ENCODE results near the gene SLC35F5. TPM values are rescaled to one million over a fixed set of nuclear protein-coding genes. Genes with fewer than 3 reads are reported as not detected.

SLC35F5 gene
- polyA plus RNA-seq, 1 donor (not counting 4 experiments of a cell fraction or from before 2014, with no cell fraction given) = 86.5 TPM

- no peak for TF ChIP-seq EZH2 (IDR thresholded peaks at IDR 0.05; ENCODE audit: low read length)
- TF ChIP-seq, protein P1, sequence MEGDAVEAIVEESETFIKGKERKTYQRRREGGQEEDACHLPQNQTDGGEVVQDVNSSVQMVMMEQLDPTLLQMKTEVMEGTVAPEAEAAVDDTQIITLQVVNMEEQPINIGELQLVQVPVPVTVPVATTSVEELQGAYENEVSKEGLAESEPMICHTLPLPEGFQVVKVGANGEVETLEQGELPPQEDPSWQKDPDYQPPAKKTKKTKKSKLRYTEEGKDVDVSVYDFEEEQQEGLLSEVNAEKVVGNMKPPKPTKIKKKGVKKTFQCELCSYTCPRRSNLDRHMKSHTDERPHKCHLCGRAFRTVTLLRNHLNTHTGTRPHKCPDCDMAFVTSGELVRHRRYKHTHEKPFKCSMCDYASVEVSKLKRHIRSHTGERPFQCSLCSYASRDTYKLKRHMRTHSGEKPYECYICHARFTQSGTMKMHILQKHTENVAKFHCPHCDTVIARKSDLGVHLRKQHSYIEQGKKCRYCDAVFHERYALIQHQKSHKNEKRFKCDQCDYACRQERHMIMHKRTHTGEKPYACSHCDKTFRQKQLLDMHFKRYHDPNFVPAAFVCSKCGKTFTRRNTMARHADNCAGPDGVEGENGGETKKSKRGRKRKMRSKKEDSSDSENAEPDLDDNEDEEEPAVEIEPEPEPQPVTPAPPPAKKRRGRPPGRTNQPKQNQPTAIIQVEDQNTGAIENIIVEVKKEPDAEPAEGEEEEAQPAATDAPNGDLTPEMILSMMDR (optimal IDR thresholded peaks at IDR 0.05 in 1 of 3, IDR thresholded peaks at IDR 0.05 in 1 of 3, conservative IDR thresholded peaks at IDR 0.05 in 1 of 3; ENCODE audit: extremely low read depth in 1 of 3, insufficient read depth in 2 of 3, low read length in 3 of 3) = no peak
- no peaks in the 10 kb centered on the region for H3K9me3 ChIP-seq (ENCODE audit: control insufficient read depth, low read depth, low read length)
- no peaks in the 10 kb centered on the region for H3K9me1 ChIP-seq (ENCODE audit: control insufficient read depth, extremely low read depth, insufficient read depth, low read length)
- H3K9ac ChIP-seq (ENCODE audit: control insufficient read depth, extremely low read depth, insufficient read depth, low read length) = no peak overlapping the region
- H3K4me1 ChIP-seq (ENCODE audit: control insufficient read depth, extremely low read depth, insufficient read depth, low read length) = no peaks in the 10 kb centered on the region
- H3K36me3 ChIP-seq (ENCODE audit: control insufficient read depth in 2 of 2, extremely low read depth in 1 of 2, insufficient read depth in 2 of 2, low read length in 2 of 2) = no peaks in the 10 kb centered on the region
- no peaks in the 10 kb centered on the region for H4K20me1 ChIP-seq (ENCODE audit: control insufficient read depth, extremely low read depth, insufficient read depth, low read length)
- DNase-seq (ENCODE audit: low read depth, low spot score) = no peak
- no peaks in the 10 kb centered on the region for H3K79me2 ChIP-seq (ENCODE audit: control insufficient read depth, insufficient read depth, low read length)
- H2AFZ ChIP-seq (ENCODE audit: control insufficient read depth, low read length) = no peak overlapping the region
- FAIRE-seq = no peak
- no peak overlapping the region for H3K27ac ChIP-seq (ENCODE audit: control insufficient read depth, insufficient read depth, low read length)
- H3K4me2 ChIP-seq (ENCODE audit: control insufficient read depth, extremely low read depth, insufficient read depth, low read depth, low read length) = no peak overlapping the region
- dilution Hi-C loops (cut with MboI; ENCODE audit: extremely low pct_ligation_motif_present, low sequenced_read_pairs) = no loop called here
- no peaks in the 10 kb centered on the region for H3K27me3 ChIP-seq (ENCODE audit: control insufficient read depth, extremely low read depth, insufficient read depth, low read length)
- no peak overlapping the region for H3K4me3 ChIP-seq (ENCODE audit: control insufficient read depth in 2 of 3, extremely low read depth in 1 of 3, insufficient read depth in 2 of 3, low read depth in 1 of 3, low read length in 3 of 3)
These were observed 12.3 kb upstream of the SLC35F5 start for GRCh38 chr2:113768770-113769169.

- TF ChIP-seq, protein P1 (optimal IDR thresholded peaks at IDR 0.05 in 1 of 3, IDR thresholded peaks at IDR 0.05 in 1 of 3, conservative IDR thresholded peaks at IDR 0.05 in 1 of 3; ENCODE audit: extremely low read depth in 1 of 3, insufficient read depth in 2 of 3, low read length in 3 of 3) = no peak
- TF ChIP-seq EZH2 (IDR thresholded peaks at IDR 0.05; ENCODE audit: low read length) = no peak
- Histone ChIP-seq H3K36me3 (ENCODE audit: control insufficient read depth in 2 of 2, extremely low read depth in 1 of 2, insufficient read depth in 2 of 2, low read length in 2 of 2) (no peaks in the 10 kb centered on the region), H3K9ac (ENCODE audit: control insufficient read depth, extremely low read depth, insufficient read depth, low read length) (no peak overlapping the region), H3K27ac (ENCODE audit: control insufficient read depth, insufficient read depth, low read length) (no peak overlapping the region), H3K27me3 (ENCODE audit: control insufficient read depth, extremely low read depth, insufficient read depth, low read length) (no peaks in the 10 kb centered on the region), H3K9me1 (ENCODE audit: control insufficient read depth, extremely low read depth, insufficient read depth, low read length) (no peaks in the 10 kb centered on the region), H2AFZ (ENCODE audit: control insufficient read depth, low read length) (no peak overlapping the region), H3K79me2 (ENCODE audit: control insufficient read depth, insufficient read depth, low read length) (no peaks in the 10 kb centered on the region), H3K4me3 (ENCODE audit: control insufficient read depth in 2 of 3, extremely low read depth in 1 of 3, insufficient read depth in 2 of 3, low read depth in 1 of 3, low read length in 3 of 3) (no peak overlapping the region), H3K4me1 (ENCODE audit: control insufficient read depth, extremely low read depth, insufficient read depth, low read length) (no peaks in the 10 kb centered on the region), H4K20me1 (ENCODE audit: control insufficient read depth, extremely low read depth, insufficient read depth, low read length) (no peaks in the 10 kb centered on the region), H3K4me2 (ENCODE audit: control insufficient read depth, extremely low read depth, insufficient read depth, low read depth, low read length) (no peak overlapping the region), H3K9me3 (ENCODE audit: control insufficient read depth, low read depth, low read length) (no peaks in the 10 kb centered on the region)
- DNase-seq (ENCODE audit: low read depth, low spot score) (no peak), FAIRE-seq (no peak)
- dilution Hi-C loops (cut with MboI; ENCODE audit: extremely low pct_ligation_motif_present, low sequenced_read_pairs) = no loop called here
These were observed 11.5 kb upstream of the SLC35F5 start for GRCh38 chr2:113767811-113768460.
